HCT116 (cell line): ENCODE results near the gene MAP3K6. TPM values are rescaled to one million over a fixed set of nuclear protein-coding genes. Genes with fewer than 3 reads are reported as not detected.

Source experiments
- ATAC-seq: fragments of 200-7000 bp; cut with Tn5 transposase; 2 replicates; pipeline ENCODE4 v1.9.1; 2020; ENCODE audit warnings: mild to moderate bottlenecking, moderate library complexity
- BruUV-seq: library from RNA; stranded (reverse); fragments of 400-500 nt; replicated peaks from 2 replicates; lab custom pipeline; 2021; lab: Mats Ljungman, UMichigan
- CTCF ChIA-PET: fragments of 300-600 bp; sonication (Branson Sonifier 250); formaldehyde crosslinking; loops from one replicate; lab custom pipeline; 2021; ENCODE audit warnings: antibody characterized with exemption; lab: Charles Lee
- POLR2A ChIA-PET: fragments of 300-600, 350-600 bp; sonication (Branson Sonifier 250); formaldehyde crosslinking; loops from one replicate; lab custom pipeline; 2021; ENCODE audit warnings: antibody characterized with exemption; lab: Charles Lee
- RAD21 ChIA-PET, 2 experiments: fragments of 300-600 bp; sonication (Branson Sonifier 250); formaldehyde crosslinking; loops; one replicate each; lab custom pipeline; 2023; ENCODE audit warnings: low total read pairs in 2 of 2; ENCODE audit not compliant: uncharacterized antibody in 2 of 2, unreplicated experiment in 2 of 2, low non-redundant PET in 1 of 2; lab: Charles Lee
- DNase-seq: peaks from one replicate; pipeline ENCODE4 v3.0.0-alpha.2; 2010; ENCODE audit warnings: low read depth, low spot score
- H2AFZ ChIP-seq: fragments of 200-600 bp; shearing (Covaris generic), sonication (generic); 2 replicates; pipeline ENCODE4 v1.6.1; 2017; ENCODE audit warnings: low read depth, mixed run types, mixed read lengths, antibody characterized with exemption, low read length; ENCODE audit not compliant: poor library complexity, severe bottlenecking
- H3K27ac ChIP-seq: 2 replicates; pipeline ENCODE4 v1.5.1; 2012; ENCODE audit warnings: low read depth, low read length
- H3K27me3 ChIP-seq: fragments of 200-600 bp; sonication (generic); 2 replicates; pipeline ENCODE4 v1.6.1; 2016; ENCODE audit warnings: mixed run types, low read length, mixed read lengths; ENCODE audit not compliant: insufficient read depth
- H3K36me3 ChIP-seq, 2 experiments: fragments of 200-500 bp in 1 of 2; fragments of 200-600 bp in 1 of 2; sonication (Bioruptor generic) in 1 of 2; sonication (generic) in 1 of 2; 2 replicates each; pipeline versions ENCODE4 v1.5.1 to v1.6.1; 2014 to 2016; ENCODE audit warnings: low read length in 2 of 2, inconsistent platforms in 1 of 2, mixed read lengths in 1 of 2, mixed run types in 1 of 2; ENCODE audit not compliant: insufficient read depth in 2 of 2, control insufficient read depth in 1 of 2
- H3K4me1 ChIP-seq, 2 experiments: fragments of 200-600 bp in 1 of 2; sonication (generic) in 1 of 2; 2 replicates each; pipeline versions ENCODE4 v1.5.1 to v1.6.1; 2012 to 2017; ENCODE audit warnings: low read length in 2 of 2, inconsistent platforms in 1 of 2, mild to moderate bottlenecking in 1 of 2, mixed read lengths in 1 of 2, mixed run types in 1 of 2, moderate library complexity in 1 of 2; ENCODE audit not compliant: insufficient read depth in 2 of 2, control insufficient read depth in 1 of 2
- H3K4me2 ChIP-seq: fragments of 200-600 bp; sonication (generic); 2 replicates; pipeline ENCODE4 v1.6.1; 2017; ENCODE audit warnings: mixed run types, low read length, mixed read lengths
- H3K4me3 ChIP-seq, 2 experiments: fragments of 200-600 bp in 1 of 2; sonication (generic) in 1 of 2; replicated peaks in 1 of 2; 2 replicates each; pipeline ENCODE4 v1.5.1; 2011 to 2016; ENCODE audit warnings: low read length in 2 of 2, control low read depth in 1 of 2, low read depth in 1 of 2, mild to moderate bottlenecking in 1 of 2, mixed read lengths in 1 of 2, mixed run types in 1 of 2
- H3K79me2 ChIP-seq: fragments of 200-600 bp; sonication (generic); 2 replicates; pipeline ENCODE4 v1.6.1; 2017; ENCODE audit warnings: mild to moderate bottlenecking, mixed run types, low read length, moderate library complexity, mixed read lengths; ENCODE audit not compliant: insufficient read depth
- H3K9ac ChIP-seq: fragments of 200-600 bp; sonication (generic); 2 replicates; pipeline ENCODE4 v1.6.1; 2016; ENCODE audit warnings: low read length, mixed read lengths
- H3K9me2 ChIP-seq: fragments of 200-600 bp; sonication (generic), shearing (Covaris generic); 2 replicates; pipeline ENCODE4 v1.6.1; 2017; ENCODE audit warnings: mixed run types, mild to moderate bottlenecking, moderate library complexity; ENCODE audit not compliant: insufficient read depth
- H3K9me3 ChIP-seq, 2 experiments: fragments of 200-500 bp in 1 of 2; fragments of 200-600 bp in 1 of 2; sonication (Bioruptor generic) in 1 of 2; sonication (generic) in 1 of 2; 2 replicates each; pipeline ENCODE4 v1.6.1; 2014 to 2017; ENCODE audit warnings: low read length in 2 of 2, mixed read lengths in 2 of 2, inconsistent platforms in 1 of 2, low read depth in 1 of 2, mild to moderate bottlenecking in 1 of 2, mixed run types in 1 of 2, moderate library complexity in 1 of 2; ENCODE audit not compliant: control insufficient read depth in 1 of 2, insufficient read depth in 1 of 2
- H4K20me1 ChIP-seq: fragments of 200-600 bp; sonication (generic), shearing (Covaris generic); 2 replicates; pipeline ENCODE4 v1.6.1; 2017; ENCODE audit warnings: mixed run types, mild to moderate bottlenecking, moderate library complexity; ENCODE audit not compliant: insufficient read depth
- CTCF ChIP-seq, 3 experiments: fragments of 200-600 bp in 1 of 3; sonication (generic) in 1 of 3; IDR thresholded peaks in 2 of 3; conservative IDR thresholded peaks in 1 of 3; 2 replicates each; pipeline ENCODE4 v1.5.1; 2012 to 2017; ENCODE audit warnings: low read depth in 2 of 3, low read length in 2 of 3, antibody characterized with exemption in 1 of 3, borderline replicate concordance in 1 of 3, control low read depth in 1 of 3, mild to moderate bottlenecking in 1 of 3, mixed read lengths in 1 of 3, mixed run types in 1 of 3, moderate library complexity in 1 of 3; ENCODE audit not compliant: insufficient read depth in 1 of 3
- EGR1 ChIP-seq: IDR thresholded peaks from 2 replicates; pipeline ENCODE4 v1.6.1; 2012; ENCODE audit warnings: low read depth
- EZH2phosphoT487 ChIP-seq: fragments of 200-600 bp; IDR thresholded peaks from 2 replicates; pipeline ENCODE4 v1.6.1; 2018; ENCODE audit warnings: antibody characterized with exemption, borderline replicate concordance
- POLR2AphosphoS5 ChIP-seq: IDR thresholded peaks from 2 replicates; pipeline ENCODE4 v1.6.1; 2011; ENCODE audit warnings: mild to moderate bottlenecking, low read depth, low read length, moderate library complexity
- SIN3A ChIP-seq: IDR thresholded peaks from 2 replicates; pipeline ENCODE4 v1.6.1; 2012; ENCODE audit warnings: low read depth
- SP1 ChIP-seq: IDR thresholded peaks from 2 replicates; pipeline ENCODE4 v1.6.1; 2012; ENCODE audit warnings: low read depth
- TCF7L2 ChIP-seq: IDR thresholded peaks from 2 replicates; pipeline ENCODE4 v1.7.0; 2011; ENCODE audit warnings: borderline replicate concordance, inconsistent platforms; ENCODE audit not compliant: insufficient read depth, insufficient read length; ENCODE audit errors: extremely low read depth
- ZFX ChIP-seq: fragments of 450-650 bp; IDR thresholded peaks from 2 replicates; pipeline ENCODE4 v1.6.1; 2017
- intact Hi-C: fragments of 100-400 bp; cut with micrococcal nuclease; formaldehyde crosslinking; loops from 2 replicates; pipeline ENCODE4 v1.10.0; 2022
- total RNA-seq: library from RNA; stranded (reverse); gene quantifications from one replicate; pipeline ENCODE4 v1.2.1, GENCODE V29; 2021; ENCODE audit not compliant: unreplicated experiment

Gene MAP3K6
- total RNA-seq, 1 experiment from 2014 or later = 30.2 TPM

- no peak for ATAC-seq
- H2AFZ ChIP-seq = no peak overlapping the region
- CTCF ChIA-PET = no interaction called here
Measured at GRCh38 chr1:27360159-27361043, 6.4 kb downstream of the MAP3K6 start.

More at GRCh38 chr1:27360159-27361043, 6.4 kb downstream of the MAP3K6 start:
- Histone ChIP-seq H3K36me3 (peaks cover 0 to 8% of the 10 kb centered on the region in 2 experiments; a peak in 1 of 4 replicates), H4K20me1 (no peaks in the 10 kb centered on the region), H3K27me3 (no peaks in the 10 kb centered on the region), H3K4me2 (no peak overlapping the region), H3K27ac (no peak overlapping the region), H3K9ac (no peak overlapping the region), H3K9me3 (no peaks in the 10 kb centered on the region), H3K9me2 (no peaks in the 10 kb centered on the region), H3K79me2 (peaks cover 3% of the 10 kb centered on the region; the same call in 1 of the 2 replicates), H3K4me1 (peaks cover 12 to 20% of the 10 kb centered on the region in 2 experiments; a peak in 3 of 4 replicates), H3K4me3 (no peak overlapping the region)
- intact Hi-C loops = no loop called here
- no peak for DNase-seq
- ChIA-PET RAD21 (no interaction called here), POLR2A (no interaction called here)
- no TSS peak for BruUV-seq
- TF ChIP-seq POLR2AphosphoS5 (no peak), SP1 (no peak), EGR1 (no peak), EZH2phosphoT487 (no peak), SIN3A (no peak), TCF7L2 (no peak), CTCF (IDR thresholded peaks at IDR 0.05 in 2 of 3, conservative IDR thresholded peaks at IDR 0.05 in 1 of 3; ENCODE audit: borderline replicate concordance in 1 of 3, insufficient read depth in 1 of 3, low read depth in 2 of 3, low read length in 2 of 3) (no peak), ZFX (no peak)
